ENCODE measurements around the gene NFATC3.

GRCh38 chr16:68244903-68245853, 160.0 kb downstream of the NFATC3 start, which contains the start of gene PLA2G15:
- TF ChIP-seq L3MBTL2 (conservative IDR thresholded peaks at IDR 0.05) (peak; percentile 45), BHLHE40 (IDR thresholded peaks at IDR 0.05; ENCODE audit: borderline replicate concordance) (no peak), FOXM1 (IDR thresholded peaks at IDR 0.05; ENCODE audit: borderline replicate concordance) (peak; percentile 67; the same call in 1 of the 2 replicates), SP1 (IDR thresholded peaks at IDR 0.05) (no peak), FOXA1 (IDR thresholded peaks at IDR 0.05) (no peak), FOXK2 (IDR thresholded peaks at IDR 0.05) (no peak), SUZ12 (IDR thresholded peaks at IDR 0.05) (no peak), ELF4 (IDR thresholded peaks at IDR 0.05) (0 out of 2 replicates have a peak, but pooled peaks have one; percentile 29), CTBP1 (IDR thresholded peaks at IDR 0.05; ENCODE audit: borderline replicate concordance) (no peak; the same call in 1 of the 2 replicates), PKNOX1 (IDR thresholded peaks at IDR 0.05) (peak; percentile 66; the same call in 1 of the 2 replicates), TARDBP (IDR thresholded peaks at IDR 0.05) (no peak), ZNF384 (IDR thresholded peaks at IDR 0.05) (no peak), LEF1 (IDR thresholded peaks at IDR 0.05; ENCODE audit: borderline replicate concordance) (no peak), ARNT (IDR thresholded peaks at IDR 0.05) (no peak)

Data from HEK293T (cell line).